ENCODE data around the gene SLC29A4.
"Not testable (repeated sequence)": the region's sequence is repeated elsewhere in the genome, so short reads cannot be mapped to it uniquely, and the experiment has no call there.

The SLC29A4 gene

GRCh38 chr7:5296611-5297226, 14.0 kb downstream of the SLC29A4 start:
- no peak for DNase-seq (ENCODE audit: low spot score)

- DNase-seq (ENCODE audit: low spot score), result no peak
Observed at GRCh38 chr7:5300366-5300765, 17.6 kb downstream of the SLC29A4 start.

GRCh38 chr7:5302577-5302976, 19.8 kb downstream of the SLC29A4 start:
- no peak for DNase-seq (ENCODE audit: low spot score)

GRCh38 chr7:5303061-5303460, 20.3 kb downstream of the SLC29A4 start:
- DNase-seq (ENCODE audit: low spot score), result no peak

- DNase-seq (ENCODE audit: low spot score), result no peak
Observed at GRCh38 chr7:5303591-5304505, 21.1 kb downstream of the SLC29A4 start.

- DNase-seq (ENCODE audit: low spot score), result not testable (repeated sequence)
Observed at GRCh38 chr7:5305050-5305449, 22.3 kb downstream of the SLC29A4 start.

- DNase-seq (ENCODE audit: low spot score), result not testable (repeated sequence)
Observed at GRCh38 chr7:5307221-5308142, 24.7 kb downstream of the SLC29A4 start.

GRCh38 chr7:5309146-5309545, 26.4 kb downstream of the SLC29A4 start:
- DNase-seq (ENCODE audit: low spot score), result no peak

GRCh38 chr7:5310822-5311405, 28.2 kb downstream of the SLC29A4 start:
- DNase-seq (ENCODE audit: low spot score), result no peak

- not testable (repeated sequence) for DNase-seq (ENCODE audit: low spot score)
Observed at GRCh38 chr7:5312276-5313070, 29.7 kb downstream of the SLC29A4 start.

- DNase-seq (ENCODE audit: low spot score), result not testable (repeated sequence)
Observed at GRCh38 chr7:5313076-5313885, 30.5 kb downstream of the SLC29A4 start.

- no peak for DNase-seq (ENCODE audit: low spot score)
Observed at GRCh38 chr7:5314864-5315263, 32.1 kb downstream of the SLC29A4 start.

GRCh38 chr7:5315761-5316160, 33.0 kb downstream of the SLC29A4 start:
- DNase-seq (ENCODE audit: low spot score), result no peak

- DNase-seq (ENCODE audit: low spot score), result not testable (repeated sequence)
Observed at GRCh38 chr7:5318613-5319012, 35.9 kb downstream of the SLC29A4 start.

GRCh38 chr7:5320391-5320790, 37.6 kb downstream of the SLC29A4 start:
- no peak for DNase-seq (ENCODE audit: low spot score)

- DNase-seq (ENCODE audit: low spot score), result no peak
Observed at GRCh38 chr7:5320802-5321396, 38.2 kb downstream of the SLC29A4 start.

GRCh38 chr7:5322621-5323410, 40.1 kb downstream of the SLC29A4 start:
- DNase-seq (ENCODE audit: low spot score), result no peak

- DNase-seq (ENCODE audit: low spot score), result not testable (repeated sequence)
Observed at GRCh38 chr7:5323800-5324781, 41.3 kb downstream of the SLC29A4 start.

Data from GM03348 (cell line).